ENCODE results near the gene SFSWAP. TPM values are rescaled to one million over a fixed set of nuclear protein-coding genes. Genes with fewer than 3 reads are reported as not detected.

The SFSWAP gene
- total and polyA plus RNA-seq, 2 of the 8 experiments (the other 6 are each of a cell fraction or from before 2014, with no cell fraction given) = 36.5 to 49.5 TPM

- H4K91ac ChIP-seq (replicated peaks; ENCODE audit: insufficient read length, low read length) = peak overlapping the region; percentile 92
- no peak overlapping the region; the same call in 1 of the 2 replicates for H2AK5ac ChIP-seq (ENCODE audit: low read depth, low read length)
- no peak overlapping the region for H3K23ac ChIP-seq (ENCODE audit: insufficient read length)
- 0 out of 2 replicates have a peak overlapping the region, but pooled peaks have one; percentile 71 for H4K8ac ChIP-seq (ENCODE audit: extremely low read depth, insufficient read depth, low read length)
- no peak overlapping the region for H3K56ac ChIP-seq (replicated peaks; ENCODE audit: insufficient read length, low read depth, low read length)
- H3K9me3 ChIP-seq (ENCODE audit: insufficient read depth in 2 of 2, low read depth in 1 of 2, low read length in 1 of 2) = no peaks in the 10 kb centered on the region
- H3K4me2 ChIP-seq (ENCODE audit: insufficient read depth in 1 of 2, low read depth in 2 of 2, low read length in 2 of 2) = no peak overlapping the region
- TF ChIP-seq BACH1 (IDR thresholded peaks at IDR 0.05; ENCODE audit: low read length) (no peak), POLR2AphosphoS5 (IDR thresholded peaks at IDR 0.05; ENCODE audit: low read depth, low read length) (no peak), BCL11A (IDR thresholded peaks at IDR 0.05; ENCODE audit: low read depth in 2 of 2, low read length in 2 of 2) (no peak), E2F6 (IDR thresholded peaks at IDR 0.05) (no peak), KDM1A (IDR thresholded peaks at IDR 0.05; ENCODE audit: borderline replicate concordance, low read length) (no peak), CTCF (IDR thresholded peaks at IDR 0.05; ENCODE audit: control extremely low read depth in 1 of 3, insufficient read depth in 1 of 3, low read depth in 1 of 3, low read length in 3 of 3) (no peak), EGR1 (IDR thresholded peaks at IDR 0.05; ENCODE audit: borderline replicate concordance, low read depth, low read length) (no peak), SAP30 (IDR thresholded peaks at IDR 0.05; ENCODE audit: insufficient read depth, insufficient replicate concordance, low read length) (no peak)
- WGBS, 2 experiments (ENCODE audit: extremely low coverage in 1 of 2, insufficient coverage in 1 of 2, insufficient read length in 1 of 2, insufficient replicate concordance in 2 of 2, low coverage in 1 of 2, low lambda C conversion rate in 2 of 2, missing lambda C conversion rate in 1 of 2) = 94% methylated on average over 14 of the region's 15 CpGs; no CpG with 5 or more reads in 1 of the 2 experiments
- peaks cover 0 to 3% of the 10 kb centered on the region in 2 experiments for H4K20me1 ChIP-seq (replicated peaks in 1 of 2; ENCODE audit: control insufficient read depth in 1 of 2, insufficient read depth in 2 of 2, low read length in 2 of 2)
- POLR2A ChIA-PET (ENCODE audit: partially characterized antibody) = interaction anchor here (0.8 to 3.4 kb wide), 3 partner anchors 9 to 63 kb away, joined by 3 to 13 read pairs (median 3); no protein-coding TSS in a partner anchor
- H3K18ac ChIP-seq (ENCODE audit: extremely low read depth, low read length) = 0 out of 2 replicates have a peak overlapping the region, but pooled peaks have one; percentile 68
- no peak overlapping the region for H3K4me3 ChIP-seq (ENCODE audit: extremely low read depth in 1 of 4, insufficient read depth in 2 of 4, low read depth in 3 of 4, low read length in 4 of 4)
- H2BK120ac ChIP-seq (replicated peaks; ENCODE audit: low read depth, low read length) = no peak overlapping the region
- CTCF ChIA-PET (ENCODE audit: partially characterized antibody) = interaction anchor here (1.1 to 4.0 kb wide), 6 partner anchors 10 to 97 kb away, joined by 3 to 24 read pairs (median 4); no protein-coding TSS in a partner anchor
- no peaks in the 10 kb centered on the region for H3K79me2 ChIP-seq (ENCODE audit: control insufficient read depth in 1 of 2, insufficient read depth in 2 of 2, low read length in 2 of 2)
- H2BK12ac ChIP-seq (ENCODE audit: low read depth, low read length) = peak overlapping the region; percentile 93
- H3K4ac ChIP-seq (replicated peaks; ENCODE audit: insufficient read length, low read depth, low read length) = peak overlapping the region; percentile 33
- FAIRE-seq = no peak
- no peak overlapping the region for H4K5ac ChIP-seq (ENCODE audit: insufficient read length, low read depth, low read length)
- no peak overlapping the region for H2AFZ ChIP-seq (ENCODE audit: low read length)
- 0 out of 2 replicates have a peak overlapping the region, but pooled peaks have one; percentile 41 for H3K27ac ChIP-seq (ENCODE audit: low read depth, low read length)
- peak overlapping the region; percentile 86; the same call in 1 of the 2 replicates for H2BK5ac ChIP-seq (ENCODE audit: low read depth, low read length)
- H3K27me3 ChIP-seq (replicated peaks in 1 of 4; ENCODE audit: control insufficient read depth in 3 of 4, extremely low read depth in 1 of 4, insufficient read depth in 3 of 4, low read length in 3 of 4) = no peaks in the 10 kb centered on the region
- no peak overlapping the region for H2BK20ac ChIP-seq (ENCODE audit: low read length)
- H3K9ac ChIP-seq (replicated peaks in 1 of 4; ENCODE audit: extremely low read depth in 1 of 4, low read depth in 3 of 4, low read length in 3 of 4) = no peak overlapping the region
- DNase-seq (ENCODE audit: low read depth in 1 of 2, low spot score in 2 of 2) = no peak
- H3K4me1 ChIP-seq (replicated peaks in 1 of 4; ENCODE audit: control insufficient read depth in 3 of 4, insufficient read depth in 4 of 4, low read length in 3 of 4) = peaks cover 8 to 20% (median 12%) of the 10 kb centered on the region in 4 experiments
- no peaks in the 10 kb centered on the region for H3K79me1 ChIP-seq (ENCODE audit: low read depth, low read length)
- no peaks in the 10 kb centered on the region for H3K23me2 ChIP-seq (ENCODE audit: low read depth, low read length)
- H3K14ac ChIP-seq (ENCODE audit: insufficient read length) = no peak overlapping the region
- H2BK15ac ChIP-seq (ENCODE audit: low read length) = no peak overlapping the region; the same call in 1 of the 2 replicates
- peaks cover 5 to 20% (median 12%) of the 10 kb centered on the region in 4 experiments; a peak in 7 of 8 replicates for H3K36me3 ChIP-seq (ENCODE audit: control insufficient read depth in 2 of 4, insufficient read depth in 4 of 4, low read length in 3 of 4)
Observed at GRCh38 chr12:131786331-131786730, 75.4 kb downstream of the SFSWAP start.
